ENCODE data around the gene PAK4. TPM values are rescaled to one million over a fixed set of nuclear protein-coding genes. Genes with fewer than 3 reads are reported as not detected.

The PAK4 gene
- total and polyA plus RNA-seq, 2 of the 13 experiments (the other 11 are each of a cell fraction or from before 2014, with no cell fraction given) = 9.5 to 17.8 TPM

GRCh38 chr19:39125554-39126311, at the start of gene PAK4 (continued):
- TF ChIP-seq KIAA2018 (CRISPR knock-in tag; IDR thresholded peaks at IDR 0.05; ENCODE audit: borderline replicate concordance) = peak; percentile 84; the same call in 1 of the 2 replicates
- no peak for TF ChIP-seq SMAD9 (CRISPR knock-in tag; IDR thresholded peaks at IDR 0.05)
- TF ChIP-seq GLMP (CRISPR knock-in tag; IDR thresholded peaks at IDR 0.05; ENCODE audit: borderline replicate concordance) = no peak

All from HepG2 (cell line).